Upper lobe of right lung (tissue), 1 donor: ENCODE data around the gene RIT2. TPM values are rescaled to one million over a fixed set of nuclear protein-coding genes. Genes with fewer than 3 reads are reported as not detected.

Experiments used
- ATAC-seq: fragments of 200-7000 bp; cut with Tn5 transposase; one replicate; pipeline ENCODE4 v1.9.1; 2020; ENCODE audit warnings: mild to moderate bottlenecking, moderate library complexity
- DNase-seq: peaks from one replicate; pipeline ENCODE4 v3.0.0-alpha.2; 2020
- H3K27ac ChIP-seq: fragments of 200-600 bp; one replicate; pipeline ENCODE4 v1.8.0; 2022
- H3K27me3 ChIP-seq: fragments of 200-600 bp; one replicate; pipeline ENCODE4 v1.8.0; 2022; ENCODE audit warnings: mild to moderate bottlenecking
- H3K36me3 ChIP-seq: fragments of 200-600 bp; one replicate; pipeline ENCODE4 v1.8.0; 2022
- H3K4me1 ChIP-seq: fragments of 200-600 bp; one replicate; pipeline ENCODE4 v1.8.0; 2022
- H3K4me3 ChIP-seq: fragments of 200-600 bp; one replicate; pipeline ENCODE4 v1.8.0; 2022; ENCODE audit warnings: mild to moderate bottlenecking
- H3K9me3 ChIP-seq: fragments of 200-600 bp; one replicate; pipeline ENCODE4 v1.8.0; 2022
- CTCF ChIP-seq: fragments of 200-600 bp; IDR thresholded peaks from one replicate; pipeline ENCODE4 v1.8.0; 2022; ENCODE audit warnings: antibody characterized with exemption
- intact Hi-C: fragments of 100-400 bp; cut with DNase I; formaldehyde crosslinking; loops from one replicate; pipeline ENCODE4 v1.11.0; 2022
- total RNA-seq: library from RNA; stranded (reverse); fragmentation: NEBNext Ultra II Directional; extraction: Animal tissue kit (Norgen Biotek cat#: 25700); gene quantifications from one replicate; pipeline ENCODE4 v1.2.1, GENCODE V29; 2021
- donor health status: DM: no; HTN: yes; CAD: no; lungs with severe emphysema.

RIT2 gene
- total RNA-seq, 1 donor from 2014 or later = not detected

GRCh38 chr18:42959528-42959927, 156.0 kb downstream of the RIT2 start:
- DNase-seq (no peak), ATAC-seq (no peak)
- intact Hi-C loops = no loop called here
- TF ChIP-seq CTCF = no peak
- Histone ChIP-seq H3K27ac (no peak overlapping the region), H3K27me3 (no peaks in the 10 kb centered on the region), H3K9me3 (no peaks in the 10 kb centered on the region), H3K4me3 (no peak overlapping the region), H3K36me3 (no peaks in the 10 kb centered on the region), H3K4me1 (no peaks in the 10 kb centered on the region)

- no peaks in the 10 kb centered on the region for H3K36me3 ChIP-seq
- intact Hi-C loops = no loop called here
Measured at GRCh38 chr18:42958353-42958752, 157.1 kb downstream of the RIT2 start.

GRCh38 chr18:42956287-42956686, 159.2 kb downstream of the RIT2 start:
- no peak overlapping the region for H3K27ac ChIP-seq
- ATAC-seq (no peak), DNase-seq (no peak)
- H3K27me3 ChIP-seq = no peaks in the 10 kb centered on the region
- no peak for TF ChIP-seq CTCF
- H3K9me3 ChIP-seq = no peaks in the 10 kb centered on the region
- no peaks in the 10 kb centered on the region for H3K4me1 ChIP-seq
- H3K4me3 ChIP-seq = no peak overlapping the region
- intact Hi-C loops = no loop called here
- H3K36me3 ChIP-seq = no peaks in the 10 kb centered on the region

More at GRCh38 chr18:42958353-42958752, 157.1 kb downstream of the RIT2 start:
- no peak for DNase-seq
- ATAC-seq = no peak
- no peak for TF ChIP-seq CTCF
- no peaks in the 10 kb centered on the region for H3K9me3 ChIP-seq
- no peaks in the 10 kb centered on the region for H3K4me1 ChIP-seq
- no peaks in the 10 kb centered on the region for H3K27me3 ChIP-seq
- no peak overlapping the region for H3K27ac ChIP-seq
- H3K4me3 ChIP-seq = no peak overlapping the region

- no peaks in the 10 kb centered on the region for H3K4me1 ChIP-seq
- H3K27ac ChIP-seq = no peak overlapping the region
- no peaks in the 10 kb centered on the region for H3K27me3 ChIP-seq
- no peak overlapping the region for H3K4me3 ChIP-seq
- intact Hi-C loops = no loop called here
- ATAC-seq (no peak), DNase-seq (no peak)
- TF ChIP-seq CTCF = no peak
- H3K36me3 ChIP-seq = no peaks in the 10 kb centered on the region
- no peaks in the 10 kb centered on the region for H3K9me3 ChIP-seq
Measured at GRCh38 chr18:42954887-42955286, 160.6 kb downstream of the RIT2 start.

- no peak for TF ChIP-seq CTCF
- Histone ChIP-seq H3K9me3 (no peaks in the 10 kb centered on the region), H3K4me1 (no peaks in the 10 kb centered on the region), H3K36me3 (no peaks in the 10 kb centered on the region), H3K27me3 (no peaks in the 10 kb centered on the region), H3K4me3 (no peak overlapping the region), H3K27ac (no peak overlapping the region)
- ATAC-seq (no peak), DNase-seq (no peak)
- intact Hi-C loops = no loop called here
Measured at GRCh38 chr18:42953306-42953705, 162.2 kb downstream of the RIT2 start.

GRCh38 chr18:42950732-42951131, 164.8 kb downstream of the RIT2 start:
- intact Hi-C loops = no loop called here
- no peak for ATAC-seq
- Histone ChIP-seq H3K4me1 (no peaks in the 10 kb centered on the region), H3K4me3 (no peak overlapping the region), H3K36me3 (no peaks in the 10 kb centered on the region), H3K9me3 (no peaks in the 10 kb centered on the region), H3K27ac (no peak overlapping the region), H3K27me3 (no peaks in the 10 kb centered on the region)
- no peak for DNase-seq
- no peak for TF ChIP-seq CTCF
